LNCaP clone FGC (cell line): ENCODE measurements around the gene ASPSCR1.
A peak's percentile ranks its signal among the peaks of the same experiment; 100 is the strongest.

Source experiments
- DNase-seq: peaks from one replicate; pipeline ENCODE4 v3.0.0-alpha.2; 2011; ENCODE audit warnings: low read depth
- H3K4me3 ChIP-seq: 2 replicates; pipeline ENCODE4 v1.5.1; 2011; ENCODE audit warnings: mild to moderate bottlenecking, low read depth, low read length, control low read depth
- CTCF ChIP-seq: IDR thresholded peaks from 2 replicates; pipeline ENCODE4 v1.5.1; 2012; ENCODE audit warnings: mild to moderate bottlenecking; ENCODE audit not compliant: control insufficient read depth, insufficient read depth; ENCODE audit errors: extremely low read depth

Gene ASPSCR1

GRCh38 chr17:82028966-82029365 is 51.5 kb downstream of the ASPSCR1 start:
- TF ChIP-seq CTCF, result no peak
- no peak overlapping the region for H3K4me3 ChIP-seq
- no peak for DNase-seq

GRCh38 chr17:82029391-82029790 is 52.0 kb downstream of the ASPSCR1 start:
- no peak overlapping the region for H3K4me3 ChIP-seq
- TF ChIP-seq CTCF, result no peak
- no peak for DNase-seq

- no peak for TF ChIP-seq CTCF
- no peak overlapping the region for H3K4me3 ChIP-seq
- DNase-seq, result no peak
Measured at GRCh38 chr17:82029990-82030469, 52.6 kb downstream of the ASPSCR1 start.

GRCh38 chr17:82030470-82031302 is 53.3 kb downstream of the ASPSCR1 start:
- TF ChIP-seq CTCF, result peak; percentile 99
- peak; percentile 51 for DNase-seq
- peak overlapping the region; percentile 57 for H3K4me3 ChIP-seq

GRCh38 chr17:82031303-82031884 is 54.0 kb downstream of the ASPSCR1 start, which contains the start of gene RAC3:
Gene RAC3, plus strand, starts transcription at chr17:82031678. Its CDS starts 84 bp downstream, at chr17:82031762.
- DNase-seq, result no peak
- TF ChIP-seq CTCF, result no peak
- peak within 1 kb of the TSS; percentile 78 for H3K4me3 ChIP-seq

GRCh38 chr17:82031885-82032627 is 54.6 kb downstream of the ASPSCR1 start:
- TF ChIP-seq CTCF, result no peak
- peak overlapping the region; percentile 78 for H3K4me3 ChIP-seq
- DNase-seq, result no peak
